GM21447 (cell line): ENCODE data around the gene ELL.
"Not testable (repeated sequence)": the region's sequence is repeated elsewhere in the genome, so short reads cannot be mapped to it uniquely, and the experiment has no call there.

Experiments used
- ATAC-seq: cut with Tn5 transposase; IDR thresholded peaks from one replicate; pipeline ENCODE4 v1.9.1; 2021; ENCODE audit not compliant: unreplicated experiment

The ELL gene

GRCh38 chr19:18405754-18406153 is 116.1 kb downstream of the ELL start:
- ATAC-seq = not testable (repeated sequence)

GRCh38 chr19:18402455-18403248 is 119.2 kb downstream of the ELL start:
- ATAC-seq = not testable (repeated sequence)

- no peak for ATAC-seq
Observed at GRCh38 chr19:18401580-18402112, 120.2 kb downstream of the ELL start.

- no peak for ATAC-seq
Observed at GRCh38 chr19:18399008-18399407, 122.9 kb downstream of the ELL start.

- ATAC-seq = no peak
Observed at GRCh38 chr19:18397242-18398202, 124.3 kb downstream of the ELL start, which contains the start of gene LRRC25. LRRC25 (minus strand) TSS chr19:18397622; CDS start chr19:18396963, 659 bp downstream.

GRCh38 chr19:18396471-18397241 is 125.2 kb downstream of the ELL start:
- no peak for ATAC-seq

- ATAC-seq = no peak
Observed at GRCh38 chr19:18393836-18394235, 128.0 kb downstream of the ELL start.

GRCh38 chr19:18392926-18393325 is 128.9 kb downstream of the ELL start:
- no peak for ATAC-seq
